SK-N-SH (cell line): ENCODE measurements around the gene IRF5.
"Not testable (repeated sequence)": the region's sequence is repeated elsewhere in the genome, so short reads cannot be mapped to it uniquely, and the experiment has no call there.

Source experiments
- CHD2 ChIP-seq: fragments of 150-350 bp; IDR thresholded peaks from 2 replicates; pipeline ENCODE4 v1.6.1; 2018; ENCODE audit warnings: low read length; ENCODE audit not compliant: partially characterized antibody
- EP300 ChIP-seq, 2 experiments: IDR thresholded peaks; 2 replicates each; pipeline versions ENCODE4 v1.4.0 to v1.6.1; 2012; ENCODE audit warnings: borderline replicate concordance in 1 of 2, low read depth in 1 of 2, low read length in 1 of 2
- IRF3 ChIP-seq: fragments of 150-350 bp; IDR thresholded peaks from 2 replicates; pipeline ENCODE4 v1.6.1; 2016; ENCODE audit warnings: mild to moderate bottlenecking, low read depth, low read length
- POLR2AphosphoS5 ChIP-seq: IDR thresholded peaks from 2 replicates; pipeline ENCODE4 v1.6.1; 2012; ENCODE audit warnings: low read depth, low read length
- RCOR1 ChIP-seq: fragments of 150-350 bp; IDR thresholded peaks from 2 replicates; pipeline ENCODE4 v1.6.1; 2017; ENCODE audit warnings: antibody characterized with exemption, low read length
- RFX5 ChIP-seq: IDR thresholded peaks from 2 replicates; pipeline ENCODE4 v1.6.1; 2012; ENCODE audit warnings: mild to moderate bottlenecking, improper control_type of control experiment, low read length
- TCF12 ChIP-seq: IDR thresholded peaks from 2 replicates; pipeline ENCODE4 v1.4.0; 2012
- YY1 ChIP-seq: IDR thresholded peaks from 2 replicates; pipeline ENCODE4 v1.4.0; 2012; ENCODE audit warnings: low read depth, mild to moderate bottlenecking
- TF ChIP-seq, protein P1 (sequence below): fragments of 150-350 bp; IDR thresholded peaks from 2 replicates; pipeline ENCODE4 v1.6.1; 2017; ENCODE audit warnings: antibody characterized with exemption, low read length, low read depth, borderline replicate concordance
- TF ChIP-seq, protein P2 (sequence below): fragments of 200-600 bp; sonication (generic); IDR thresholded peaks from 2 replicates; pipeline ENCODE4 v1.6.1; 2017; ENCODE audit warnings: antibody characterized with exemption, mild to moderate bottlenecking, moderate library complexity
- TF ChIP-seq, protein P3 (sequence below): IDR thresholded peaks from 2 replicates; pipeline ENCODE4 v1.6.1; 2012; ENCODE audit warnings: mild to moderate bottlenecking, low read depth, low read length, moderate library complexity

GRCh38 chr7:128994560-128994959 is 56.8 kb downstream of the IRF5 start:
- TF ChIP-seq, protein P1, sequence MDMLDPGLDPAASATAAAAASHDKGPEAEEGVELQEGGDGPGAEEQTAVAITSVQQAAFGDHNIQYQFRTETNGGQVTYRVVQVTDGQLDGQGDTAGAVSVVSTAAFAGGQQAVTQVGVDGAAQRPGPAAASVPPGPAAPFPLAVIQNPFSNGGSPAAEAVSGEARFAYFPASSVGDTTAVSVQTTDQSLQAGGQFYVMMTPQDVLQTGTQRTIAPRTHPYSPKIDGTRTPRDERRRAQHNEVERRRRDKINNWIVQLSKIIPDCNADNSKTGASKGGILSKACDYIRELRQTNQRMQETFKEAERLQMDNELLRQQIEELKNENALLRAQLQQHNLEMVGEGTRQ = not testable (repeated sequence)
- TF ChIP-seq CHD2; YY1; IRF3; EP300 (IDR thresholded peaks at IDR 0.05; ENCODE audit: borderline replicate concordance in 1 of 2, low read depth in 1 of 2, low read length in 1 of 2); RFX5; TCF12; RCOR1; POLR2AphosphoS5: not testable (repeated sequence)
- TF ChIP-seq, protein P2, sequence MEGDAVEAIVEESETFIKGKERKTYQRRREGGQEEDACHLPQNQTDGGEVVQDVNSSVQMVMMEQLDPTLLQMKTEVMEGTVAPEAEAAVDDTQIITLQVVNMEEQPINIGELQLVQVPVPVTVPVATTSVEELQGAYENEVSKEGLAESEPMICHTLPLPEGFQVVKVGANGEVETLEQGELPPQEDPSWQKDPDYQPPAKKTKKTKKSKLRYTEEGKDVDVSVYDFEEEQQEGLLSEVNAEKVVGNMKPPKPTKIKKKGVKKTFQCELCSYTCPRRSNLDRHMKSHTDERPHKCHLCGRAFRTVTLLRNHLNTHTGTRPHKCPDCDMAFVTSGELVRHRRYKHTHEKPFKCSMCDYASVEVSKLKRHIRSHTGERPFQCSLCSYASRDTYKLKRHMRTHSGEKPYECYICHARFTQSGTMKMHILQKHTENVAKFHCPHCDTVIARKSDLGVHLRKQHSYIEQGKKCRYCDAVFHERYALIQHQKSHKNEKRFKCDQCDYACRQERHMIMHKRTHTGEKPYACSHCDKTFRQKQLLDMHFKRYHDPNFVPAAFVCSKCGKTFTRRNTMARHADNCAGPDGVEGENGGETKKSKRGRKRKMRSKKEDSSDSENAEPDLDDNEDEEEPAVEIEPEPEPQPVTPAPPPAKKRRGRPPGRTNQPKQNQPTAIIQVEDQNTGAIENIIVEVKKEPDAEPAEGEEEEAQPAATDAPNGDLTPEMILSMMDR = not testable (repeated sequence)
- TF ChIP-seq, protein P3, sequence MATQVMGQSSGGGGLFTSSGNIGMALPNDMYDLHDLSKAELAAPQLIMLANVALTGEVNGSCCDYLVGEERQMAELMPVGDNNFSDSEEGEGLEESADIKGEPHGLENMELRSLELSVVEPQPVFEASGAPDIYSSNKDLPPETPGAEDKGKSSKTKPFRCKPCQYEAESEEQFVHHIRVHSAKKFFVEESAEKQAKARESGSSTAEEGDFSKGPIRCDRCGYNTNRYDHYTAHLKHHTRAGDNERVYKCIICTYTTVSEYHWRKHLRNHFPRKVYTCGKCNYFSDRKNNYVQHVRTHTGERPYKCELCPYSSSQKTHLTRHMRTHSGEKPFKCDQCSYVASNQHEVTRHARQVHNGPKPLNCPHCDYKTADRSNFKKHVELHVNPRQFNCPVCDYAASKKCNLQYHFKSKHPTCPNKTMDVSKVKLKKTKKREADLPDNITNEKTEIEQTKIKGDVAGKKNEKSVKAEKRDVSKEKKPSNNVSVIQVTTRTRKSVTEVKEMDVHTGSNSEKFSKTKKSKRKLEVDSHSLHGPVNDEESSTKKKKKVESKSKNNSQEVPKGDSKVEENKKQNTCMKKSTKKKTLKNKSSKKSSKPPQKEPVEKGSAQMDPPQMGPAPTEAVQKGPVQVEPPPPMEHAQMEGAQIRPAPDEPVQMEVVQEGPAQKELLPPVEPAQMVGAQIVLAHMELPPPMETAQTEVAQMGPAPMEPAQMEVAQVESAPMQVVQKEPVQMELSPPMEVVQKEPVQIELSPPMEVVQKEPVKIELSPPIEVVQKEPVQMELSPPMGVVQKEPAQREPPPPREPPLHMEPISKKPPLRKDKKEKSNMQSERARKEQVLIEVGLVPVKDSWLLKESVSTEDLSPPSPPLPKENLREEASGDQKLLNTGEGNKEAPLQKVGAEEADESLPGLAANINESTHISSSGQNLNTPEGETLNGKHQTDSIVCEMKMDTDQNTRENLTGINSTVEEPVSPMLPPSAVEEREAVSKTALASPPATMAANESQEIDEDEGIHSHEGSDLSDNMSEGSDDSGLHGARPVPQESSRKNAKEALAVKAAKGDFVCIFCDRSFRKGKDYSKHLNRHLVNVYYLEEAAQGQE = not testable (repeated sequence)
